Activated CD4-positive, alpha-beta T cell treated with anti-CD3 and anti-CD28 coated beads, Interleukin-2, amount 10 ng/mL, durations not matched to agents 7 days and 5 days (primary cell): ENCODE results near the gene DGKD. TPM values are rescaled to one million over a fixed set of nuclear protein-coding genes. Genes with fewer than 3 reads are reported as not detected.

Experiments
- CTCF ChIA-PET: fragments of 350-600 bp; sonication (Branson Sonifier 250); formaldehyde crosslinking; loops from one replicate; lab custom pipeline; 2021; ENCODE audit warnings: antibody characterized with exemption; lab: Charles Lee
- POLR2A ChIA-PET: fragments of 350-600 bp; sonication (Branson Sonifier 250); formaldehyde crosslinking; loops from one replicate; lab custom pipeline; 2021; ENCODE audit warnings: antibody characterized with exemption; lab: Charles Lee
- DNase-seq: peaks from one replicate; pipeline ENCODE4 v3.0.0-alpha.2; 2020
- H3K27ac Mint-ChIP-seq: one replicate; pipeline ENCODE4 v1.8.0; 2021; ENCODE audit warnings: mild to moderate bottlenecking, moderate library complexity, mixed read lengths
- H3K27me3 Mint-ChIP-seq: one replicate; pipeline ENCODE4 v1.8.0; 2021; ENCODE audit warnings: mixed read lengths
- H3K36me3 Mint-ChIP-seq: one replicate; pipeline ENCODE4 v1.8.0; 2021; ENCODE audit warnings: low read depth, mixed read lengths
- H3K4me1 Mint-ChIP-seq: one replicate; pipeline ENCODE4 v1.8.0; 2021; ENCODE audit warnings: mixed read lengths
- H3K4me3 Mint-ChIP-seq: one replicate; pipeline ENCODE4 v1.8.0; 2021; ENCODE audit warnings: mild to moderate bottlenecking, moderate library complexity, mixed read lengths
- H3K9me3 Mint-ChIP-seq: one replicate; pipeline ENCODE4 v1.8.0; 2021; ENCODE audit warnings: mixed read lengths
- total RNA-seq, 2 experiments: library from RNA; stranded (reverse); gene quantifications; one replicate each; pipeline ENCODE4 v1.2.3, GENCODE V29; 2021

The DGKD gene
- total RNA-seq, 2 experiments from 2014 or later: 84.1 to 97.5 TPM

DNA sequence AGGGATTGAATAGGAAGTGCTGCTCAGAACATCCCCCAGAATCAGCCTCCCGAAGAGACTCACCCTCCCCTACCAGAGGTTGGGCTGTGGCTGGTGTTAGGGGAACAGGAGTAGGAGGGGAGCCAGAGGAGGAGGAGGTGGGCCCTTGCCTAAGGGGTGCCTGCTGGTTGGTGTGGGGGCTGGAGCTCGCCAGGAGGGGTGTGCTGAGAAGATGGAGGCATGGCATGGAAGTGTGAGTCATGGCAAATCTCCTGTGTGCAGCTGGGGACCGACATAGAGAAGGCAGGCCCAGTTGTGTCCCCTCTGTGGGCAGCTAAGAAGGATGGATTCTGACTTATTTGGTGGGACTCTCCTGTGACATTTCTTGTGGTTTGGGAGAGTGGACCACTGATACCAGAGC is 73.7 kb downstream of the DGKD start:
- peaks cover 69% of the 10 kb centered on the region for H3K4me1 Mint-ChIP-seq
- peaks cover 77% of the 10 kb centered on the region for H3K36me3 Mint-ChIP-seq
- peak overlapping the region; percentile 51 for H3K27ac Mint-ChIP-seq
- peaks cover 22% of the 10 kb centered on the region for H3K9me3 Mint-ChIP-seq
- H3K27me3 Mint-ChIP-seq: no peaks in the 10 kb centered on the region
- ChIA-PET POLR2A (no interaction called here), CTCF (interaction anchor here (0.6 to 1.3 kb wide), 5 partner anchors 9 to 319 kb away, joined by 3 to 4 read pairs (median 3); no protein-coding TSS in a partner anchor)
- no peak overlapping the region for H3K4me3 Mint-ChIP-seq
- DNase-seq: peak; percentile 1

DNA sequence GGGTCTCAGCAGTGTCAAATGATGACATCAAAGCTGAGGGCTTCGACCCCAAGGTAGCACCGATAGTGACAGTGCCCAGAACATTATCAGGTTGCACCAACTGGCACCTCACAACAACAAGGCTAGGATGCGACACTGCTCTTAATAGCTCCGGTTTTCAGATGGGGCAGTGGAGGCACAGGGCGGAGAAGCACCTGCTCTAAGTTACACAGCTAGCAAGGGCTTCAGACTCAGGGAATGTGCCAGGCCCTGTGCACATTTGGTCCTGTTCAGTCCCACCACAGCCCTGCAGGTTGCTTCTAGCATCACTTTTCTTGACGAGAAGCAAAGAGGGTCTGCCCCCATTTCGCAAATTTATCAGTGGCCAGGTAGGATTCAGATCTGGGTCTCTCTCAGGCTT is 74.1 kb downstream of the DGKD start:
- Mint-ChIP-seq H3K4me3 (no peak overlapping the region), H3K27ac (no peak overlapping the region), H3K36me3 (peaks cover 73% of the 10 kb centered on the region), H3K4me1 (peaks cover 68% of the 10 kb centered on the region), H3K9me3 (peaks cover 18% of the 10 kb centered on the region), H3K27me3 (no peaks in the 10 kb centered on the region)
- CTCF ChIA-PET: interaction anchor here (0.9 to 1.3 kb wide), 4 partner anchors 9 to 15 kb away, joined by 3 to 4 read pairs (median 3); no protein-coding TSS in a partner anchor
- DNase-seq: peak; percentile 3
- POLR2A ChIA-PET: no interaction called here

- Mint-ChIP-seq H3K27me3 (no peaks in the 10 kb centered on the region), H3K4me3 (no peak overlapping the region), H3K27ac (no peak overlapping the region), H3K9me3 (peaks cover 13% of the 10 kb centered on the region), H3K36me3 (peaks cover 64% of the 10 kb centered on the region), H3K4me1 (peaks cover 59% of the 10 kb centered on the region)
- no peak for DNase-seq
- POLR2A ChIA-PET: no interaction called here
- CTCF ChIA-PET: interaction anchor here (1.1 to 2.3 kb wide), 2 partner anchors 10 to 25 kb away, joined by 3 to 8 read pairs; no protein-coding TSS in a partner anchor
Observed at GRCh38 chr2:233429175-233429897, 75.0 kb downstream of the DGKD start.

GRCh38 chr2:233430081-233430480 is 75.8 kb downstream of the DGKD start:
- ChIA-PET CTCF (interaction anchor here (2.3 kb wide), 1 partner anchor 26 kb away, joined by 8 read pairs; no protein-coding TSS in a partner anchor), POLR2A (no interaction called here)
- H3K4me3 Mint-ChIP-seq: no peak overlapping the region
- peaks cover 13% of the 10 kb centered on the region for H3K9me3 Mint-ChIP-seq
- peaks cover 66% of the 10 kb centered on the region for H3K36me3 Mint-ChIP-seq
- H3K27me3 Mint-ChIP-seq: no peaks in the 10 kb centered on the region
- no peak overlapping the region for H3K27ac Mint-ChIP-seq
- peaks cover 56% of the 10 kb centered on the region for H3K4me1 Mint-ChIP-seq
- DNase-seq: no peak

- ChIA-PET POLR2A (no interaction called here), CTCF (interaction anchor here (2.3 kb wide), 1 partner anchor 26 kb away, joined by 8 read pairs; no protein-coding TSS in a partner anchor)
- Mint-ChIP-seq H3K9me3 (peaks cover 12% of the 10 kb centered on the region), H3K36me3 (peaks cover 63% of the 10 kb centered on the region), H3K27me3 (no peaks in the 10 kb centered on the region), H3K27ac (no peak overlapping the region), H3K4me1 (peaks cover 54% of the 10 kb centered on the region), H3K4me3 (no peak overlapping the region)
- no peak for DNase-seq
Observed at GRCh38 chr2:233430651-233431050, 76.4 kb downstream of the DGKD start.

- H3K4me1 Mint-ChIP-seq: peaks cover 33% of the 10 kb centered on the region
- H3K27me3 Mint-ChIP-seq: no peaks in the 10 kb centered on the region
- no peaks in the 10 kb centered on the region for H3K9me3 Mint-ChIP-seq
- POLR2A ChIA-PET: no interaction called here
- CTCF ChIA-PET: interaction anchor here (1.4 kb wide), 1 partner anchor 10 kb away, joined by 3 read pairs; no protein-coding TSS in a partner anchor
- no peak overlapping the region for H3K4me3 Mint-ChIP-seq
- H3K36me3 Mint-ChIP-seq: peaks cover 52% of the 10 kb centered on the region
- no peak overlapping the region for H3K27ac Mint-ChIP-seq
- no peak for DNase-seq
Observed at GRCh38 chr2:233433029-233433428, 78.7 kb downstream of the DGKD start.

DNA sequence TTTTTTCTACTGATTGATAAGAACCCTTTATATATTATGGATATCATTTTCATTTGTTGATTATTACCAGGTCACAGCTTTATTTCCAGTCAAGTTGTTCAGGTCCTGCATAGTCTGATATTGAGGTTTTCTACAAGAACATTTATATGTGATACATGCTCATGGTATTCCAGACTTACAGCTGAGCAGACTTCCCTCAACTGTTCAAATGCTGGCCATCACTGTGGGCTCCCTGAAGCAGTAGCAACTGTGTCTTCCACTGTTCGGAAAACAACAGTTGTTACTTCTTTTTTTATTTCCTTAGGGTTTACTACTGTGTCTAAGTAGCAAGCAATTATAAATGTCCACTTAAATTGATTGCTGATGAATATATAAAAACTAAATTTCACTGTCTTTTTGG is 79.5 kb downstream of the DGKD start:
- Mint-ChIP-seq H3K9me3 (no peaks in the 10 kb centered on the region), H3K27ac (no peak overlapping the region), H3K36me3 (peaks cover 50% of the 10 kb centered on the region), H3K4me3 (no peak overlapping the region), H3K27me3 (no peaks in the 10 kb centered on the region), H3K4me1 (peaks cover 26% of the 10 kb centered on the region)
- CTCF ChIA-PET: interaction anchor here (1.4 kb wide), 1 partner anchor 10 kb away, joined by 3 read pairs; no protein-coding TSS in a partner anchor
- DNase-seq: no peak
- POLR2A ChIA-PET: no interaction called here

DNA sequence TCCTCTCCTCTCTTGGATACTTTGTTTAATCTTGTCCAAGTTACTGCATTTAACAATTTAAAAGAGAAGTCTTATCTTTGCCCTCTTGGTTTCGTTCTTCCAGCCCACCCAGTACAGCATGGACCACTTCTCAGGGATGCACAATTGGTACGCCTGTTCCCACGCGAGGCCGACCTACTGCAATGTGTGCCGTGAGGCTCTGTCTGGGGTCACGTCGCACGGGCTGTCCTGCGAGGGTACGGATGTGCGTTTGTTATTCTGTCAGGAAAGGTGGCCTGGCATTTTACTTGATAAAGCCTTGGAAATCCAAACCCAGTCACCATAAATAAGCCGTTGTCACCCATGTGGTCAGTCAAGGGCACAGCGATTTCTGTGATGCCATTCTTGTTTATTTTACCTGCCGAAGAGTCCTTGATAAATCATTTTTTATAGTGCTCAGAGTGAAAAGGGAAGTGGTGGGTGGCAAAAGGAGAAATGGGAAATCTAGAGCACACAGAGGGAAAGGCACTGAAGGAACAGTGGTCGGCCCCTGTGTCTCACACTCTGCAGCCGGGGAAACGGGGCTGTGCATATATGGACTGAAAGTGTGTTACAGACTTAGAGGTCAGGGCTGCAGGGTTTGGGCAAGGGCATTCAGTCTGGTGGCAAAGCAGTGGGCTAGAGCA is 80.5 kb downstream of the DGKD start:
- Mint-ChIP-seq H3K27me3 (no peaks in the 10 kb centered on the region), H3K9me3 (no peaks in the 10 kb centered on the region), H3K36me3 (peaks cover 50% of the 10 kb centered on the region), H3K4me3 (no peak overlapping the region), H3K4me1 (peaks cover 16% of the 10 kb centered on the region), H3K27ac (no peak overlapping the region)
- no peak for DNase-seq
- ChIA-PET POLR2A (no interaction called here), CTCF (interaction anchor here (0.8 to 1.4 kb wide), 3 partner anchors 9 to 10 kb away, joined by 3 read pairs; no protein-coding TSS in a partner anchor)

GRCh38 chr2:233435436-233436190 is 81.3 kb downstream of the DGKD start:
- H3K4me1 Mint-ChIP-seq: peaks cover 13% of the 10 kb centered on the region
- no peak for DNase-seq
- POLR2A ChIA-PET: no interaction called here
- no peaks in the 10 kb centered on the region for H3K9me3 Mint-ChIP-seq
- CTCF ChIA-PET: interaction anchor here (1.1 kb wide), 1 partner anchor 10 kb away, joined by 3 read pairs; no protein-coding TSS in a partner anchor
- no peaks in the 10 kb centered on the region for H3K27me3 Mint-ChIP-seq
- peaks cover 44% of the 10 kb centered on the region for H3K36me3 Mint-ChIP-seq
- H3K27ac Mint-ChIP-seq: no peak overlapping the region
- no peak overlapping the region for H3K4me3 Mint-ChIP-seq

- POLR2A ChIA-PET: no interaction called here
- Mint-ChIP-seq H3K27ac (no peak overlapping the region), H3K4me1 (peaks cover 15% of the 10 kb centered on the region), H3K27me3 (no peaks in the 10 kb centered on the region), H3K9me3 (no peaks in the 10 kb centered on the region), H3K36me3 (peaks cover 44% of the 10 kb centered on the region), H3K4me3 (no peak overlapping the region)
- CTCF ChIA-PET: interaction anchor here (1.1 kb wide), 1 partner anchor 11 kb away, joined by 3 read pairs; no protein-coding TSS in a partner anchor
- DNase-seq: no peak
Observed at GRCh38 chr2:233436191-233436581, 81.9 kb downstream of the DGKD start.

GRCh38 chr2:233436691-233437438 is 82.6 kb downstream of the DGKD start:
- Mint-ChIP-seq H3K27me3 (no peaks in the 10 kb centered on the region), H3K4me3 (no peak overlapping the region), H3K9me3 (no peaks in the 10 kb centered on the region), H3K36me3 (peaks cover 41% of the 10 kb centered on the region), H3K27ac (peak overlapping the region; percentile 1), H3K4me1 (peaks cover 15% of the 10 kb centered on the region)
- POLR2A ChIA-PET: no interaction called here
- CTCF ChIA-PET: interaction anchor here (0.7 kb wide), 1 partner anchor 22 kb away, joined by 3 read pairs; no protein-coding TSS in a partner anchor
- no peak for DNase-seq
